Colonic mucosa (tissue), 2 donors: ENCODE measurements around the gene P2RY12. TPM values are rescaled to one million over a fixed set of nuclear protein-coding genes. Genes with fewer than 3 reads are reported as not detected.

ENCODE experiments used
- total RNA-seq, 2 donors: library from RNA; stranded (reverse); fragmentation: NEBNext Ultra II Directional in 1 of 2; extraction: Animal tissue kit (Norgen Biotek cat#: 25700) in 1 of 2; gene quantifications; one replicate each; pipeline ENCODE4 v1.2.1, GENCODE V29; 2021
- donor health status: DM: no; HTN: no; CAD: no.
- donor health status: DM: no; HTN: no; CAD: no.

Gene P2RY12
- total RNA-seq, 2 donors from 2014 or later = 0.17 to 0.72 TPM

Other genes starting within 250 kb of the P2RY12 start
- under 1 TPM; 0.40 to 0.53 TPM for gene GPR171, start 181.5 kb downstream of the P2RY12 start, total RNA-seq
- 1 to 10 TPM; 1.7 to 2.9 TPM for gene P2RY14, start 106.2 kb downstream of the P2RY12 start, total RNA-seq
- gene GPR87, start 67.9 kb downstream of the P2RY12 start, total RNA-seq = not detected
- gene P2RY13, start 55.2 kb downstream of the P2RY12 start, total RNA-seq = under 1 TPM; 0.27 to 0.80 TPM
- 1 to 10 TPM in 1 of 2 donors, under 1 TPM in 1; 0.96 to 1.5 TPM for gene IGSF10, start 76.3 kb upstream of the P2RY12 start, total RNA-seq